H9 (cell line): ENCODE results near the gene TPRG1. TPM values are rescaled to one million over a fixed set of nuclear protein-coding genes. Genes with fewer than 3 reads are reported as not detected.

Experiments used
- DNase-seq: peaks from one replicate; pipeline ENCODE4 v3.0.0-alpha.2; 2017
- H2AFZ ChIP-seq: one replicate; pipeline ENCODE4 v1.6.1; 2013; ENCODE audit warnings: mild to moderate bottlenecking, low read length, control low read depth, moderate library complexity
- H2AK5ac ChIP-seq: 2 replicates; pipeline ENCODE4 v1.6.1; 2013; ENCODE audit warnings: low read length, control low read depth, mixed read lengths; ENCODE audit not compliant: insufficient read length
- H2BK120ac ChIP-seq: one replicate; pipeline ENCODE4 v1.6.1; 2013; ENCODE audit warnings: low read depth, mild to moderate bottlenecking, low read length, control low read depth, inconsistent platforms; ENCODE audit not compliant: poor library complexity, severe bottlenecking
- H2BK12ac ChIP-seq: 2 replicates; pipeline ENCODE4 v1.6.1; 2013; ENCODE audit warnings: low read length, control low read depth, mixed read lengths, low read depth; ENCODE audit not compliant: insufficient read length
- H2BK15ac ChIP-seq: 2 replicates; pipeline ENCODE4 v1.6.1; 2013; ENCODE audit warnings: low read depth, low read length, control low read depth
- H2BK20ac ChIP-seq: one replicate; pipeline ENCODE4 v1.6.1; 2013; ENCODE audit warnings: low read depth, mild to moderate bottlenecking, low read length, control low read depth, inconsistent platforms; ENCODE audit not compliant: poor library complexity, severe bottlenecking
- H2BK5ac ChIP-seq: 2 replicates; pipeline ENCODE4 v1.6.1; 2013; ENCODE audit warnings: low read length, control low read depth, mixed read lengths; ENCODE audit not compliant: insufficient read length
- H3K14ac ChIP-seq: 2 replicates; pipeline ENCODE4 v1.6.1; 2013; ENCODE audit warnings: low read length, control low read depth; ENCODE audit not compliant: insufficient read depth
- H3K18ac ChIP-seq: 2 replicates; pipeline ENCODE4 v1.6.1; 2013; ENCODE audit warnings: low read depth, mild to moderate bottlenecking, mixed read lengths, low read length, control low read depth; ENCODE audit not compliant: insufficient read length
- H3K23ac ChIP-seq: 2 replicates; pipeline ENCODE4 v1.6.1; 2013; ENCODE audit warnings: low read length, control low read depth, mixed read lengths, low read depth; ENCODE audit not compliant: insufficient read length
- H3K23me2 ChIP-seq: 2 replicates; pipeline ENCODE4 v1.6.1; 2013; ENCODE audit warnings: low read depth, mild to moderate bottlenecking, mixed read lengths, low read length, control low read depth; ENCODE audit not compliant: insufficient read length, poor library complexity, severe bottlenecking
- H3K27ac ChIP-seq: 2 replicates; pipeline ENCODE4 v1.5.1; 2013; ENCODE audit warnings: low read length, control low read depth, mixed read lengths, low read depth; ENCODE audit not compliant: insufficient read length
- H3K27me3 ChIP-seq: 2 replicates; pipeline ENCODE4 v1.6.1; 2013; ENCODE audit warnings: low read length, control low read depth, inconsistent platforms; ENCODE audit not compliant: insufficient read depth
- H3K4ac ChIP-seq: 2 replicates; pipeline ENCODE4 v1.6.1; 2013; ENCODE audit warnings: low read depth, mild to moderate bottlenecking, control low read depth, inconsistent platforms, low read length, moderate library complexity
- H3K4me1 ChIP-seq: 2 replicates; pipeline ENCODE4 v1.6.1; 2013; ENCODE audit warnings: low read length, control low read depth, inconsistent platforms; ENCODE audit not compliant: insufficient read depth
- H3K4me2 ChIP-seq: 2 replicates; pipeline ENCODE4 v1.6.1; 2013; ENCODE audit warnings: low read length, control low read depth, mixed read lengths; ENCODE audit not compliant: insufficient read length, insufficient read depth
- H3K56ac ChIP-seq: 2 replicates; pipeline ENCODE4 v1.6.1; 2013; ENCODE audit warnings: low read depth, mild to moderate bottlenecking, mixed read lengths, low read length, control low read depth; ENCODE audit not compliant: insufficient read length
- H3K79me1 ChIP-seq: 2 replicates; pipeline ENCODE4 v1.6.1; 2013; ENCODE audit warnings: low read depth, mild to moderate bottlenecking, moderate library complexity, low read length, control low read depth, inconsistent platforms; ENCODE audit not compliant: insufficient read depth, poor library complexity, severe bottlenecking
- H3K79me2 ChIP-seq: 2 replicates; pipeline ENCODE4 v1.6.1; 2013; ENCODE audit warnings: low read length, control low read depth, inconsistent platforms; ENCODE audit not compliant: insufficient read depth
- H3K9ac ChIP-seq: 2 replicates; pipeline ENCODE4 v1.6.1; 2013; ENCODE audit warnings: low read length, control low read depth, mixed read lengths; ENCODE audit not compliant: insufficient read length; ENCODE audit errors: extremely low read depth
- H3K9me3 ChIP-seq: one replicate; pipeline ENCODE4 v1.6.1; 2013; ENCODE audit warnings: low read depth, low read length, inconsistent platforms; ENCODE audit not compliant: control insufficient read depth
- H3T11ph ChIP-seq: one replicate; pipeline ENCODE4 v1.6.1; 2013; ENCODE audit warnings: mild to moderate bottlenecking, low read length, control low read depth, inconsistent platforms
- H4K20me1 ChIP-seq: one replicate; pipeline ENCODE4 v1.6.1; 2013; ENCODE audit not compliant: control insufficient read depth, insufficient read length, insufficient read depth
- H4K5ac ChIP-seq: 2 replicates; pipeline ENCODE4 v1.6.1; 2013; ENCODE audit warnings: low read depth, mild to moderate bottlenecking, mixed read lengths, low read length, control low read depth; ENCODE audit not compliant: insufficient read length
- H4K8ac ChIP-seq: replicated peaks from 2 replicates; pipeline ENCODE4 v1.6.1; 2013; ENCODE audit warnings: low read length, control low read depth, mixed read lengths, low read depth; ENCODE audit not compliant: insufficient read length
- H4K91ac ChIP-seq: 2 replicates; pipeline ENCODE4 v1.6.1; 2013; ENCODE audit warnings: low read depth, mild to moderate bottlenecking, moderate library complexity, mixed read lengths, low read length, control low read depth; ENCODE audit not compliant: insufficient read length
- H3K27ac Mint-ChIP-seq, 3 experiments: 2 replicates in 2 of 3; 3 replicates in 1 of 3; pipeline ENCODE4 v1.8.0; 2020 to 2021; ENCODE audit warnings: mixed read lengths in 3 of 3, mild to moderate bottlenecking in 1 of 3, moderate library complexity in 1 of 3
- H3K27me3 Mint-ChIP-seq: 2 replicates; pipeline ENCODE4 v1.8.0; 2021; ENCODE audit warnings: low read depth, mild to moderate bottlenecking, moderate library complexity, mixed read lengths
- H3K36me3 Mint-ChIP-seq, 3 experiments: 2 replicates in 2 of 3; 3 replicates in 1 of 3; pipeline ENCODE4 v1.8.0; 2020 to 2021; ENCODE audit warnings: low read depth in 3 of 3, mixed read lengths in 3 of 3; ENCODE audit not compliant: insufficient read depth in 1 of 3
- H3K4me1 Mint-ChIP-seq, 2 experiments: 2 replicates each; pipeline ENCODE4 v1.8.0; 2020; ENCODE audit warnings: mixed read lengths in 2 of 2
- H3K4me3 Mint-ChIP-seq, 2 experiments: 2 replicates in 1 of 2; 3 replicates in 1 of 2; pipeline ENCODE4 v1.8.0; 2020 to 2021; ENCODE audit warnings: mild to moderate bottlenecking in 2 of 2, mixed read lengths in 2 of 2, moderate library complexity in 1 of 2
- H3K9me3 Mint-ChIP-seq, 2 experiments: 2 replicates in 1 of 2; 3 replicates in 1 of 2; pipeline ENCODE4 v1.8.0; 2020; ENCODE audit warnings: mild to moderate bottlenecking in 2 of 2, mixed read lengths in 2 of 2, moderate library complexity in 1 of 2
- WGBS: extraction: QIAGEN DNeasy Blood & Tissue Kit; methylation state at CpG from one replicate; pipeline ENCODE4 v1.1.7; 2013; ENCODE audit warnings: missing lambda C conversion rate, low lambda C conversion rate, mixed read lengths; ENCODE audit not compliant: insufficient read length; ENCODE audit errors: extremely low coverage; 5-methylcytosine and 5-hydroxymethylcytosine counted together
- total RNA-seq: library from RNA; stranded (reverse); gene quantifications from 2 replicates; pipeline ENCODE4 v1.2.1, GENCODE V29; 2021
- TF ChIP-seq, protein P1 (sequence below): fragments of 200-600 bp; sonication (generic); conservative IDR thresholded peaks from 3 replicates; pipeline ENCODE4 v1.8.0; 2021; ENCODE audit warnings: antibody characterized with exemption, mild to moderate bottlenecking

The TPRG1 gene
- total RNA-seq, 1 experiment from 2014 or later = 0.66 TPM

DNA sequence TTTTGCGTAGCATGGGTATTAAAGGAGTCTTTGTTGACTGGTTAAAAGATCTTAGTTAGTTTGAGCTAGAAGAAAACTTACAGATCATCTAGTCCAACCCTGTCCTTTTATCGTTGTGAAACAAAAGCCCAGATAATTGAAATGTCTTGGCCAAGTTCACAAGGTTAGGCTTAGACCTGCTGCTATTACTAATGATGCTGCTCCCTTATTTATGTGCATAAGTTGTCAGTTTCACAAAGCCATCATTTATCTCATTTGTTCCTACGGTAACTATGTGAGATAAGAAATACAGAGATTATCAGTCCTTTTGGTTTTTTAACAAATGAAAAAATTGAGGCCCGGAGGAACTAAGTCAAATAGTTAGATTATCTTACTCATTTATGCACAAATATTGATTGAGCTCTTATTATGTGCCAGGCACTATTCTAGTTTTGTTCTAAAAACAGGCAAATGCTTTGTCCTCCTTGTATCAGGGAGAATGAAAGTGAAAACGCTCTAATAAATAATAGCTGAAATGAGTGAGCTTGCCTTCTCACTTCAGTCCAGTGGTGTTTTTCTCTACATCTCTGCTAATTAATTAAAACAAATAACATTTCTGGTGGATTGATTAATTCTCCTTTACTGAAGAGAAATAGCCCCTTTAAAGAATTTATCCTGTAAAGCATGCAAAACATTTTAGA is 49.1 kb upstream of the TPRG1 start:
- no CpG with 5 or more reads among the region's 5 CpGs for WGBS
- no peaks in the 10 kb centered on the region for H3K27me3 Mint-ChIP-seq
- H4K5ac ChIP-seq = no peak overlapping the region

More for the DNA sequence above, 49.1 kb upstream of the TPRG1 start:
- H3K23me2 ChIP-seq = no peaks in the 10 kb centered on the region
- Mint-ChIP-seq H3K4me3 (no peak overlapping the region), H3K36me3 (peaks cover 0 to 16% (median 3%) of the 10 kb centered on the region in 3 experiments; a peak in 5 of 7 replicates), H3K9me3 (peaks cover 9 to 12% of the 10 kb centered on the region in 2 experiments), H3K4me1 (peaks cover 2 to 5% of the 10 kb centered on the region in 2 experiments; a peak in 2 of 4 replicates), H3K27ac (no peak overlapping the region)
- H3K9ac ChIP-seq = no peak overlapping the region
- no peaks in the 10 kb centered on the region for H3K27me3 ChIP-seq
- TF ChIP-seq, protein P1, sequence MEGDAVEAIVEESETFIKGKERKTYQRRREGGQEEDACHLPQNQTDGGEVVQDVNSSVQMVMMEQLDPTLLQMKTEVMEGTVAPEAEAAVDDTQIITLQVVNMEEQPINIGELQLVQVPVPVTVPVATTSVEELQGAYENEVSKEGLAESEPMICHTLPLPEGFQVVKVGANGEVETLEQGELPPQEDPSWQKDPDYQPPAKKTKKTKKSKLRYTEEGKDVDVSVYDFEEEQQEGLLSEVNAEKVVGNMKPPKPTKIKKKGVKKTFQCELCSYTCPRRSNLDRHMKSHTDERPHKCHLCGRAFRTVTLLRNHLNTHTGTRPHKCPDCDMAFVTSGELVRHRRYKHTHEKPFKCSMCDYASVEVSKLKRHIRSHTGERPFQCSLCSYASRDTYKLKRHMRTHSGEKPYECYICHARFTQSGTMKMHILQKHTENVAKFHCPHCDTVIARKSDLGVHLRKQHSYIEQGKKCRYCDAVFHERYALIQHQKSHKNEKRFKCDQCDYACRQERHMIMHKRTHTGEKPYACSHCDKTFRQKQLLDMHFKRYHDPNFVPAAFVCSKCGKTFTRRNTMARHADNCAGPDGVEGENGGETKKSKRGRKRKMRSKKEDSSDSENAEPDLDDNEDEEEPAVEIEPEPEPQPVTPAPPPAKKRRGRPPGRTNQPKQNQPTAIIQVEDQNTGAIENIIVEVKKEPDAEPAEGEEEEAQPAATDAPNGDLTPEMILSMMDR = no peak
- DNase-seq = no peak
- H2BK20ac ChIP-seq = no peak overlapping the region
- peaks cover 6% of the 10 kb centered on the region for H3K9me3 ChIP-seq
- H3K79me2 ChIP-seq = no peaks in the 10 kb centered on the region
- no peak overlapping the region for H4K8ac ChIP-seq
- H2AFZ ChIP-seq = no peak overlapping the region
- H2BK5ac ChIP-seq = no peak overlapping the region
- H3K56ac ChIP-seq = no peak overlapping the region
- H3K18ac ChIP-seq = no peak overlapping the region
- no peak overlapping the region for H2BK15ac ChIP-seq
- H2BK120ac ChIP-seq = no peak overlapping the region
- H3K23ac ChIP-seq = no peak overlapping the region
- no peak overlapping the region for H2BK12ac ChIP-seq
- no peak overlapping the region for H3K27ac ChIP-seq
- H4K91ac ChIP-seq = no peak overlapping the region
- no peaks in the 10 kb centered on the region for H3K4me1 ChIP-seq
- no peak overlapping the region for H3K14ac ChIP-seq
- no peak overlapping the region for H3T11ph ChIP-seq
- H3K79me1 ChIP-seq = no peaks in the 10 kb centered on the region
- no peak overlapping the region for H3K4me2 ChIP-seq
- H3K4ac ChIP-seq = no peak overlapping the region
- no peak overlapping the region for H2AK5ac ChIP-seq
- H4K20me1 ChIP-seq = no peaks in the 10 kb centered on the region
